ENCODE data around the gene GTF2IRD1. TPM values are rescaled to one million over a fixed set of nuclear protein-coding genes. Genes with fewer than 3 reads are reported as not detected.
A peak's percentile ranks its signal among the peaks of the same experiment; 100 is the strongest.
"Not testable (repeated sequence)": the region's sequence is repeated elsewhere in the genome, so short reads cannot be mapped to it uniquely, and the experiment has no call there.

The GTF2IRD1 gene
- polyA plus RNA-seq (ENCODE audit: insufficient read length in 10 of 10), result 10 to 100 TPM; 30.9 to 45.9 (median 38.7) TPM
- long read RNA-seq, donor 1, partial matches to known transcripts, result 0 of 3 reads
- long read RNA-seq, donor 1, other reads (novel, unspliced or antisense), result 0 of 3 reads
- long read RNA-seq, donor 2, partial matches to known transcripts, result 0 of 4 reads
- long read RNA-seq, donor 2, other reads (novel, unspliced or antisense), result 0 of 4 reads
- long read RNA-seq, donor 3, result 0 reads
- long read RNA-seq, donor 4, partial matches to known transcripts, result 0 of 1 reads
- long read RNA-seq, donor 4, other reads (novel, unspliced or antisense), result 0 of 1 reads
- long read RNA-seq, donor 5, partial matches to known transcripts, result 0 of 4 reads
- long read RNA-seq, donor 5, other reads (novel, unspliced or antisense), result 0 of 4 reads
- long read RNA-seq, donor 6, result 0 reads
- long read RNA-seq, donor 7, partial matches to known transcripts, result 7 of 9 reads
- long read RNA-seq, donor 7, other reads (novel, unspliced or antisense), result 0 of 9 reads
- long read RNA-seq, donor 8, partial matches to known transcripts, result 0 of 1 reads
- long read RNA-seq, donor 8, other reads (novel, unspliced or antisense), result 0 of 1 reads
- long read RNA-seq, donor 9, result 0 reads

GRCh38 chr7:74453322-74454011 is at the start of gene GTF2IRD1:
Gene GTF2IRD1 (plus strand): TSS chr7:74453906. CDS start chr7:74508081, 54,175 bp downstream.
- peak; percentile 64 to 84 (median 65) for DNase-seq

- no peak for DNase-seq
Measured at GRCh38 chr7:74404388-74404700, 49.4 kb upstream of the GTF2IRD1 start.

GRCh38 chr7:74404741-74405140 is 49.0 kb upstream of the GTF2IRD1 start:
- DNase-seq, result no peak

- no peak for DNase-seq
Measured at GRCh38 chr7:74405191-74405898, 48.4 kb upstream of the GTF2IRD1 start.

- no peak for DNase-seq
Measured at GRCh38 chr7:74405899-74406512, 47.7 kb upstream of the GTF2IRD1 start.

GRCh38 chr7:74407958-74408357 is 45.7 kb upstream of the GTF2IRD1 start:
- no peak for DNase-seq

GRCh38 chr7:74409571-74409970 is 44.1 kb upstream of the GTF2IRD1 start:
- DNase-seq, result no peak

- no peak for DNase-seq
Measured at GRCh38 chr7:74410772-74411171, 42.9 kb upstream of the GTF2IRD1 start.

- DNase-seq, result not testable (repeated sequence)
Measured at GRCh38 chr7:74411571-74411970, 42.1 kb upstream of the GTF2IRD1 start.

GRCh38 chr7:74412056-74412455 is 41.6 kb upstream of the GTF2IRD1 start:
- no peak for DNase-seq

- no peak for DNase-seq
Measured at GRCh38 chr7:74412603-74413002, 41.1 kb upstream of the GTF2IRD1 start.

GRCh38 chr7:74414595-74415333 is 38.9 kb upstream of the GTF2IRD1 start:
- not testable (repeated sequence) for DNase-seq

GRCh38 chr7:74417419-74417971 is 36.2 kb upstream of the GTF2IRD1 start:
- peak; percentile 58 to 85 (median 70) for DNase-seq

GRCh38 chr7:74418076-74418475 is 35.6 kb upstream of the GTF2IRD1 start:
- DNase-seq, result no peak

GRCh38 chr7:74418538-74418937 is 35.2 kb upstream of the GTF2IRD1 start:
- DNase-seq, result no peak

GRCh38 chr7:74419232-74419631 is 34.5 kb upstream of the GTF2IRD1 start:
- DNase-seq, result not testable (repeated sequence)

- no peak for DNase-seq
Measured at GRCh38 chr7:74420006-74420405, 33.7 kb upstream of the GTF2IRD1 start.

- no peak for DNase-seq
Measured at GRCh38 chr7:74424291-74424880, 29.3 kb upstream of the GTF2IRD1 start.

- DNase-seq, result no peak
Measured at GRCh38 chr7:74428023-74428422, 25.7 kb upstream of the GTF2IRD1 start.

- peak in 1 of 3 donors; percentile 54 for DNase-seq
Measured at GRCh38 chr7:74429153-74429747, 24.5 kb upstream of the GTF2IRD1 start.
